ENCODE results near the gene ZNF525. TPM values are rescaled to one million over a fixed set of nuclear protein-coding genes. Genes with fewer than 3 reads are reported as not detected.
A peak's percentile ranks its signal among the peaks of the same experiment; 100 is the strongest.

The ZNF525 gene
- total RNA-seq, 1 experiment from 2014 or later: 10.2 TPM

DNA sequence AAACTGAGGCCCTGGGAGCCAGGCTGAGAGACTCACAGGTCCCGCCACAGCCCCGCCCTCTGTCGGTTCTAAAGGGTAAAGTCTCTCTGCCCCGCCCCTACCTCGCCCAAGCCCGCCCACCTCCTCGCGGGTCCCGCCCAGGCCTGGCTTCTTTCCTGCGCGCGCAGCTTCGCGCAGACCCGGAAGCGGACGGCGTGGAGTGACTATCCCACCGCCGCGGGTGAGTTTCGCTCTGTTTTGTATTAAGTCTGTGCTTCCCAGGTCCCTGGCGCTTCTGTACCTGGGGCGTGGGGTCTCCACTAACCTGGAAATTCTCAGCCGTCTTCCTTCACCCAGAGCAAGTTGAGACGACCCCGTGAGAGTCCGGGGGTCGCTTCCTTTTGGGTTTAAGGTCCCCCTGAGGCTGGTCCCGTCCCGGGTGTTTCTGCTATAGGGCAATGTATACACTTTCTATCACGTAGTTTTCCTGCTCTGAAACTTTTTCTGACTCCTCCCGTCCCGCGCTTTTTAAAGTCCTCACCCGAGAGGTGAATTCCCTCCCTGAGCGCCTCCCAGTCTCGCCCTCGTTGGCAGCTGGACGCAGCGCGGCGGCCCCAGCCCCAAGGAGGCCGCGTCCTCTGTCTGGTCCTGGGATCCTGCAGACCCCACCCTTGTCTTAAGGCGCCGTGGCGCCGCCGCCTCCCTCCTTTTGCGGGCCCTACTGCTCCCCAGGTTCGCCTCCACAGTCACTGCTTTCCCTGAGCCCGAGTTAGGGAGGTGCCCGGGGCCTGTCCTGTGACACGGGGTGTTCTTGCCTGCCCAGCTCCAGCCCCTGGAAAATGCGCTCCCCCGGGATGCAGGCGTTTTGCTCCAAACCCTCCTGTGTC, 29.7 kb downstream of the ZNF525 start, which contains the start of gene ZNF765:
Gene ZNF765 (plus strand): TSS at position 176 of the 866 bp plus-strand sequence. CDS start 2,867 bp downstream, outside the sequence.
- Histone ChIP-seq H3K27me3 (ENCODE audit: insufficient read depth, low read length) (no peaks in the 10 kb centered on the region), H3K36me3 (ENCODE audit: control insufficient read depth in 1 of 2, insufficient read depth in 2 of 2, low read length in 2 of 2) (peaks cover 3 to 5% of the 10 kb centered on the region in 2 experiments; a peak in 3 of 4 replicates), H3K9me3 (ENCODE audit: control insufficient read depth in 1 of 2, insufficient read depth in 1 of 2, low read depth in 1 of 2, low read length in 2 of 2) (no peaks in the 10 kb centered on the region; a peak in 2 of 4 replicates), H3K9ac (ENCODE audit: low read length) (peak within 1 kb of the TSS; percentile 79), H3K4me1 (ENCODE audit: control insufficient read depth in 1 of 2, insufficient read depth in 2 of 2, low read length in 2 of 2) (peaks cover 0 to 4% of the 10 kb centered on the region in 2 experiments; a peak in 1 of 4 replicates), H3K27ac (ENCODE audit: low read depth, low read length) (peak within 1 kb of the TSS; percentile 52), H3K9me2 (ENCODE audit: insufficient read depth) (no peaks in the 10 kb centered on the region), H3K4me3 (replicated peaks in 1 of 2; ENCODE audit: low read depth in 1 of 2, low read length in 2 of 2) (peak within 1 kb of the TSS; percentile 84 to 85), H4K20me1 (ENCODE audit: insufficient read depth) (no peaks in the 10 kb centered on the region), H2AFZ (ENCODE audit: low read depth, low read length, poor library complexity, severe bottlenecking) (no peak within 1 kb of the TSS), H3K4me2 (ENCODE audit: low read length) (peak within 1 kb of the TSS; percentile 94), H3K79me2 (ENCODE audit: insufficient read depth, low read length) (peaks cover 10% of the 10 kb centered on the region; the same call in 1 of the 2 replicates)
- POLR2A ChIA-PET: no interaction called here
- DNase-seq (ENCODE audit: low read depth, low spot score) (peak; percentile 68), ATAC-seq (peak; percentile 98)
- intact Hi-C loops (cut with micrococcal nuclease): no loop called here
- CTCF ChIA-PET: no interaction called here
- RAD21 ChIA-PET (ENCODE audit: low non-redundant PET in 1 of 2, low total read pairs in 2 of 2, uncharacterized antibody in 2 of 2, unreplicated experiment in 2 of 2): no interaction called here
- TSS peak; percentile 53 for BruUV-seq (replicated peaks)
- TF ChIP-seq JUND (IDR thresholded peaks at IDR 0.05): no peak
- no peak for TF ChIP-seq CBX3 (IDR thresholded peaks at IDR 0.05; ENCODE audit: low read depth)
- TF ChIP-seq SP1 (IDR thresholded peaks at IDR 0.05; ENCODE audit: low read depth): no peak
- TF ChIP-seq, protein P1, sequence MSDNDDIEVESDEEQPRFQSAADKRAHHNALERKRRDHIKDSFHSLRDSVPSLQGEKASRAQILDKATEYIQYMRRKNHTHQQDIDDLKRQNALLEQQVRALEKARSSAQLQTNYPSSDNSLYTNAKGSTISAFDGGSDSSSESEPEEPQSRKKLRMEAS (IDR thresholded peaks at IDR 0.05): no peak
- TF ChIP-seq, protein P2, sequence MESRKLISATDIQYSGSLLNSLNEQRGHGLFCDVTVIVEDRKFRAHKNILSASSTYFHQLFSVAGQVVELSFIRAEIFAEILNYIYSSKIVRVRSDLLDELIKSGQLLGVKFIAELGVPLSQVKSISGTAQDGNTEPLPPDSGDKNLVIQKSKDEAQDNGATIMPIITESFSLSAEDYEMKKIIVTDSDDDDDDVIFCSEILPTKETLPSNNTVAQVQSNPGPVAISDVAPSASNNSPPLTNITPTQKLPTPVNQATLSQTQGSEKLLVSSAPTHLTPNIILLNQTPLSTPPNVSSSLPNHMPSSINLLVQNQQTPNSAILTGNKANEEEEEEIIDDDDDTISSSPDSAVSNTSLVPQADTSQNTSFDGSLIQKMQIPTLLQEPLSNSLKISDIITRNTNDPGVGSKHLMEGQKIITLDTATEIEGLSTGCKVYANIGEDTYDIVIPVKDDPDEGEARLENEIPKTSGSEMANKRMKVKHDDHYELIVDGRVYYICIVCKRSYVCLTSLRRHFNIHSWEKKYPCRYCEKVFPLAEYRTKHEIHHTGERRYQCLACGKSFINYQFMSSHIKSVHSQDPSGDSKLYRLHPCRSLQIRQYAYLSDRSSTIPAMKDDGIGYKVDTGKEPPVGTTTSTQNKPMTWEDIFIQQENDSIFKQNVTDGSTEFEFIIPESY (IDR thresholded peaks at IDR 0.05; ENCODE audit: extremely low read depth, insufficient replicate concordance, low read length): no peak
- no peak for TF ChIP-seq RAD21 (IDR thresholded peaks at IDR 0.05; ENCODE audit: low read depth)
- no peak for TF ChIP-seq YY1 (IDR thresholded peaks at IDR 0.05; ENCODE audit: extremely low read depth, insufficient replicate concordance, low read depth, low read length)
- TF ChIP-seq, protein P3, sequence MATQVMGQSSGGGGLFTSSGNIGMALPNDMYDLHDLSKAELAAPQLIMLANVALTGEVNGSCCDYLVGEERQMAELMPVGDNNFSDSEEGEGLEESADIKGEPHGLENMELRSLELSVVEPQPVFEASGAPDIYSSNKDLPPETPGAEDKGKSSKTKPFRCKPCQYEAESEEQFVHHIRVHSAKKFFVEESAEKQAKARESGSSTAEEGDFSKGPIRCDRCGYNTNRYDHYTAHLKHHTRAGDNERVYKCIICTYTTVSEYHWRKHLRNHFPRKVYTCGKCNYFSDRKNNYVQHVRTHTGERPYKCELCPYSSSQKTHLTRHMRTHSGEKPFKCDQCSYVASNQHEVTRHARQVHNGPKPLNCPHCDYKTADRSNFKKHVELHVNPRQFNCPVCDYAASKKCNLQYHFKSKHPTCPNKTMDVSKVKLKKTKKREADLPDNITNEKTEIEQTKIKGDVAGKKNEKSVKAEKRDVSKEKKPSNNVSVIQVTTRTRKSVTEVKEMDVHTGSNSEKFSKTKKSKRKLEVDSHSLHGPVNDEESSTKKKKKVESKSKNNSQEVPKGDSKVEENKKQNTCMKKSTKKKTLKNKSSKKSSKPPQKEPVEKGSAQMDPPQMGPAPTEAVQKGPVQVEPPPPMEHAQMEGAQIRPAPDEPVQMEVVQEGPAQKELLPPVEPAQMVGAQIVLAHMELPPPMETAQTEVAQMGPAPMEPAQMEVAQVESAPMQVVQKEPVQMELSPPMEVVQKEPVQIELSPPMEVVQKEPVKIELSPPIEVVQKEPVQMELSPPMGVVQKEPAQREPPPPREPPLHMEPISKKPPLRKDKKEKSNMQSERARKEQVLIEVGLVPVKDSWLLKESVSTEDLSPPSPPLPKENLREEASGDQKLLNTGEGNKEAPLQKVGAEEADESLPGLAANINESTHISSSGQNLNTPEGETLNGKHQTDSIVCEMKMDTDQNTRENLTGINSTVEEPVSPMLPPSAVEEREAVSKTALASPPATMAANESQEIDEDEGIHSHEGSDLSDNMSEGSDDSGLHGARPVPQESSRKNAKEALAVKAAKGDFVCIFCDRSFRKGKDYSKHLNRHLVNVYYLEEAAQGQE (IDR thresholded peaks at IDR 0.05; ENCODE audit: low read depth): no peak
- no peak for TF ChIP-seq ZNF274 (IDR thresholded peaks at IDR 0.05; ENCODE audit: low read depth, low read length)
- peak; percentile 96 for TF ChIP-seq ELF1 (IDR thresholded peaks at IDR 0.05; ENCODE audit: borderline replicate concordance, low read depth)
- TF ChIP-seq CTCF (IDR thresholded peaks at IDR 0.05 in 2 of 3, conservative IDR thresholded peaks at IDR 0.05 in 1 of 3; ENCODE audit: borderline replicate concordance in 1 of 3, insufficient read depth in 1 of 3, low read depth in 2 of 3, low read length in 2 of 3): peak in 2 of 3 experiments; percentile 19 to 30; a peak in 3 of 6 replicates
- TF ChIP-seq CEBPB (IDR thresholded peaks at IDR 0.05; ENCODE audit: low read depth): no peak
- no peak for TF ChIP-seq ATF3 (IDR thresholded peaks at IDR 0.05)
- TF ChIP-seq EZH2 (IDR thresholded peaks at IDR 0.05): no peak
- TF ChIP-seq FOSL1 (IDR thresholded peaks at IDR 0.05; ENCODE audit: low read depth): no peak
- no peak for TF ChIP-seq TCF7L2 (IDR thresholded peaks at IDR 0.05; ENCODE audit: borderline replicate concordance, extremely low read depth, insufficient read depth, insufficient read length)
- TF ChIP-seq EZH2phosphoT487 (IDR thresholded peaks at IDR 0.05; ENCODE audit: borderline replicate concordance): no peak
- TF ChIP-seq POLR2AphosphoS5 (IDR thresholded peaks at IDR 0.05; ENCODE audit: low read depth, low read length): peak; percentile 88

Data from HCT116 (cell line).